HG03196 (cell line): ENCODE measurements around the gene TNF.

ENCODE experiments used
- ATAC-seq: cut with Tn5 transposase; IDR thresholded peaks from one replicate; pipeline ENCODE4 v1.9.1; 2021; ENCODE audit not compliant: unreplicated experiment

The TNF gene

GRCh38 chr6:31572041-31572911 is 3.1 kb upstream of the TNF start, which contains the start of gene LTA:
Gene LTA, plus strand, starts transcription at chr6:31572289. Its CDS starts 454 bp downstream, at chr6:31572743.
- peak; percentile 33 for ATAC-seq

- ATAC-seq: no peak
Measured at GRCh38 chr6:31573239-31574105, 1.9 kb upstream of the TNF start.

- ATAC-seq: no peak
Measured at GRCh38 chr6:31574106-31575061, 981 bp upstream of the TNF start.

GRCh38 chr6:31575952-31576685 is 754 bp downstream of the TNF start:
- no peak for ATAC-seq

- no peak for ATAC-seq
Measured at GRCh38 chr6:31576897-31577578, 1.7 kb downstream of the TNF start.

GRCh38 chr6:31577579-31577966 is 2.2 kb downstream of the TNF start:
- no peak for ATAC-seq

GRCh38 chr6:31578184-31579118 is 3.1 kb downstream of the TNF start:
- ATAC-seq: no peak

GRCh38 chr6:31579119-31579505 is 3.7 kb downstream of the TNF start:
- no peak for ATAC-seq

- no peak for ATAC-seq
Measured at GRCh38 chr6:31579546-31580437, 4.4 kb downstream of the TNF start.

GRCh38 chr6:31580438-31580740 is 5.0 kb downstream of the TNF start:
- ATAC-seq: no peak

GRCh38 chr6:31580807-31581433 is 5.6 kb downstream of the TNF start:
- peak; percentile 56 for ATAC-seq

- ATAC-seq: no peak
Measured at GRCh38 chr6:31581434-31582229, 6.3 kb downstream of the TNF start.

GRCh38 chr6:31582230-31582643 is 6.9 kb downstream of the TNF start, which contains the start of gene LTB:
Gene LTB, minus strand, starts transcription at chr6:31582424. Its CDS starts 7 bp downstream, at chr6:31582417.
- no peak for ATAC-seq

GRCh38 chr6:31585491-31585890 is 10.1 kb downstream of the TNF start:
- no peak for ATAC-seq

GRCh38 chr6:31586008-31586407 is 10.6 kb downstream of the TNF start, which contains the start of gene LST1:
Gene LST1, plus strand, starts transcription at chr6:31586277. Its CDS starts 1,023 bp downstream, at chr6:31587300.
- no peak for ATAC-seq
